HS-27A (cell line): ENCODE results near the gene KLHL17.
A peak's percentile ranks its signal among the peaks of the same experiment; 100 is the strongest.

Experiments used
- DNase-seq: peaks from one replicate; pipeline ENCODE4 v3.0.0-alpha.2; 2012; ENCODE audit warnings: low read depth, missing footprints

Gene KLHL17

DNA sequence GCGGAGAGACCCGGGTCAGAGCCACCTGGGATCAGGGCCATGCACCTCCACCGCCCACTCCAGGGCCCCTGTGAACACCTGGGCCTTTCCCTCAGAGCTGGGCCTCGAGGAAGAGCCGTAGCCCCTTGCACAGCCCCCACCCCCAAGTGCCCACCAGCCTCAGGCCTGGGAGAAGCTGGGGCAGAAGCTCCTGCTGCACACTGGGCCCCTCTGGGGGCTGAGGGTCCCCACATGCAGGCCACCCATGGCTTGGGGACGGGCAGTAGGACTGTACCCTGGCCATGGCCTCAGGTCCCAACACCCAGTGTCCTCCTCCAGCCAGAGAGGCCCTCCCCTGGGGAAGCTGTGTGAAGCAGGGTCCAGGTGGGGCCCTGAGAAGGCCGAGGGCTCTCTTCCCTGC is 7.8 kb upstream of the KLHL17 start:
- DNase-seq: no peak

DNA sequence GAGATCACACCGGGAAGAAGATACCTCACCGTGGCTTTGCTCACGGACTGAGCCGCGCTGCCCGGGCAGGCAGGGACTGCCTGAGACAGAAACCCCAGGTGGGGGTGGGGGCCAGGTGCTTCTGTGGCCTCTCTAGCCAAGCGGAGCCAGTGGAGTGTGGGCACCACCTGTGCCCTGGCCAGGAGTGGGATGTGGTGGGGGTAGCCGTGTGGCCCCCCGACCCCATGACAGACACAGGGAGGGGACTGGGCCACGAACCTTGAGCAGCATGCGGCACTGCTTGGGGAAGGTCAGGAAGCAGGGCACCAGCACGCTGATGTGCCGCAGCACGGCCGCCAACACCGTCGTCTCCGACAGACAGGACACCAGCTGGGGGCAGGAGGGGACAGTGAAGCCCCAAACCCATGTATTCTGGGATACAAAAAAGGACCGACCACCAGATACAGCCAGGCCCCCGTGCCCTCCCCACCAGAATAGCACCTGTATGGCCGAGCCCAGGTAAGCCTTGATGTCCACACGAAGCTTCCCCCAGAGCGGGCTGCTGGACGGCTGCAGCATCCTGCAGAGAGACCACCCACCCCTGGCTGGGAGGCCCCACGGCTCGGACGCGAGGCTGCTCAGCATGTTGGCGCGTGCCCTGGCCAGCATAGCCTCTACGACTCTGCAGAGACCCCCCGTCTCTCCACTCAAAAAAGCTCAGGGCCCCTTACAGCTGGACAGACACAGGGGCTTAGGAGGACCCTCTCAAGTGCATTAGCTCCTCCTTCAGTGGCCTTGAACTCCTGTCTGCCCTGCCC is 6.7 kb upstream of the KLHL17 start:
- no peak for DNase-seq

DNA sequence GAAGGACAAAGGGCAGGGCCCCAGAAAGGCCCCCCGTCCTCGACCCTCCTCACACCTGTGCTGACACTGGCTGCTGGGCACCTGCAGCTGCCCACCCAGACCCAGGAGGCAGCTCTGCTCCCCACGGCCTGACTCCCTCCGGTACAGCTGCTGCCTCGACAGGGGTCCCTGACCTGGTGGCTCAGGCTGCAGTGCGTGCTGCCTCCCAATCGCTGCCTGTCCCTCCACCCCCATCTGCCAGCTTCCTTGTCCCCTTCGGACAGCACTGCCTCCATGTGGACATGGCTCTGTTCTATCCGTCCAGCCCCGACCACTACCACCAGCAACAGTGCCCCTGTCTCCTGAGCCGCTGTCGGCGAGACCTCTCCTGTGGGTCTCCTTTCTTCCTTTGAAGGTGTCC is 5.5 kb upstream of the KLHL17 start:
- no peak for DNase-seq

DNA sequence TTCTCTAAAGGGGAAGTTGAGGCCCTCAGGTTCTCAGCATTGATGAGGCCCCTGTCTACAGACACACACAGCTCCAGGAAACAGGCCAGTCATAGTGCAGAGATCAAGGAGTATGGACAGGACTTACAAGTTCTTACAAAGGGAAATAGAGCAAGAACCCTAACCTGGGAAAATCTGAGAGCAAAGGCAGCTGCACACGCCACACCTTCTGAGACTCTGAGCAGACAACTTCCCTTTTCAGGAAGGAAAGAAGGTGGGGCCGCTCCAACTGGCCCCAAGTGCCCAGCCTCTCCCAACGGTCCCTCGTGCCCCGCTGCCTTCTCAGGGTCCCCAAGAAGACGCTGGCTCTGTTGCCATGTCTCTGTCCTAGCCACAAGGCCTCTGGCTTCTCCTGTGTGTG is 4.9 kb upstream of the KLHL17 start:
- no peak for DNase-seq

DNA sequence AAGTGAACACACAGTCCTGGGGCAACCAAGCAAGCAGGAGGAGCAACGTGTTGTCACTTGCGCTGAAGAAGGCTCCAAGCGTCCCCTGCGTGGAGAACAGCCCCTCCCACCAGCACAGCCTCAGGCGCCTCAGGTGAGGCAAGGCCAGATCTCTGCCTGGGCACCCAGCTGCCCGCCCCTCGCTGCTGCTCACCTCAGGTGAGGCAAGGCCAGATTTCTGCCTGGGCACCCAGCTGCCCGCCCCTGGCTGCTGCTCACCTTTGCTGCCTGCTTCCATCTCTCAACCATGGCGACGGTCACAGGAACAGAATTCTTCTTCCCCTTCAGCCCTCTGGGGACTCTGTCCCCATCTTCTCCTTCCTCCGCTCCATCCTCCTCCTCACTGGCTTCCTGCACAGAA is 3.7 kb upstream of the KLHL17 start:
- no peak for DNase-seq

DNA sequence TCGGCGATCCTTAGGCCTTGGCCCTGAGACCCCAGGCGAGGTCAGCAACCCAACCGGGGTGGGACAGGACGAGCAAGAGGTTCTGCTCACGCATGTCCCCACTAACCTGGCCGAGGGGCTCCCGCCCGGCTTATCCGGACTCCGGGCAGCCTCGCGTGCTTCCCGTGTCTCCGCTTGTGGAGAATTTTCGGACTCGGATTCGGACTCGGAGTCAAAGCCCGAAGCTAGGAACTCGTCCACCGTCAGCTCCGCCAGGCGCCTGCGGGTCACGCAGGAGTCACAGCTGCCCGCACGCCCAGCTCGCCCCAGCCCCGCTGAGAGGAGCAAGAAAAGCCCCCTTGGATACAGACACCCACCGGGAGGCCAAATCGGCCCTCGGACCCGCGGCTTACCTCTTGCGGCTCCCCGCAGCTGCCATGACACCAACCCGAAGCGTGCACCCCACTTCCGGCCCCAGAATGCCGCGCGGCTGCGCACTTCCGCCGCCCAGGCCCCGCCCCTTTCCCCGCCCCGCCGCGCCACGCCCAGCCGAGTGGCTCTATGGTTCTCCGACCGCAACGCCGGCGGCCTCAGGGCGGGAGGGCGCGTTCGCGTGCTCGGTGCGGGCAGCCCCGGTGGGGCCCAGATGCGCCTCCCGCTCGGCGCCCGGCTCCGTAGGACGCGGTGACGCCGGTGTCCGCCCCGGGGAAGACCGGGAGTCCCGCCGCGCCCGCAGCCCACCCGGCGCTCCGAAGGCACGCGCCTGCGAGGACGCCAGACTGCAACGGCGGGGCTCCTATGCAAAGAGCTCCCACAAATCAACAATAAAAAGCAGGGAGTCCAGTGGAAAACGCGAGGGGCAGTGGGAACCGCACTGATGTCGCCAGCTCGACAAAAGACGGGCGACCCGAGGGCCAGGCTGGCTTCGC is 1.3 kb upstream of the KLHL17 start, which contains the start of gene NOC2L:
TSS of gene NOC2L (minus strand) at position 434 of the 908 bp plus-strand sequence. CDS start at position 418, 16 bp downstream.
- peak; percentile 57 for DNase-seq

DNA sequence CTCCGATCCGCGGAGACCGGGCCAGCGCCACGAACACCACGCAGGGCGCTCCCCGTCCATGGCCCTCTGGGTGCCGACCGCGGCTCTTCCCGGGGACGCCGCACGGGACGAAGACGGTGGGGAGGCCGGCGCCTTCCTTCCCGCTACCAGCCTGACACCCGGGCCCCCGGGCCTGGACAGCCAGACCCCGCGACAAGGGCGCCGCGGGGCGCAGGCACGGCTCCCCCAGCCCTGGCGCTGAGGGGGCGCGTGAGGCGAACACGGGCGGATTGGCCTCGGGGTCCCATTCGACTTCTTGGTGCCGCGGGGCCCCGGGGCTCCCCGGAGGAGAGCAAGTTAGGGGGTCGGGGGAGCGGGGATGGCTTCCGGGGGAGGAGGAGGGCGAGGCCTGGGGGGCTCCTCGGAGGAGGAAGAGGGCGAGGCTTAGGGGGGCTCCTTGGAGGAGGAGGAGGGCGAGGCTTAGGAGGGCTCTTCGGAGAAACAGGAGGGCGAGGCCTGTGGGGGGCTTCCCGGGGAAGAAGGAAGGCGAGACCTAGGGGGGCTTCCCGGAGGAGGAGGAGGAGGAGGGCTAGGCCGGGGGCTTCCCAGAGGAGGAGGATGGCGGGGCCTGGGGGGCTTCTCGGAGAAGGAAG is 537 bp upstream of the KLHL17 start:
- DNase-seq: no peak

DNA sequence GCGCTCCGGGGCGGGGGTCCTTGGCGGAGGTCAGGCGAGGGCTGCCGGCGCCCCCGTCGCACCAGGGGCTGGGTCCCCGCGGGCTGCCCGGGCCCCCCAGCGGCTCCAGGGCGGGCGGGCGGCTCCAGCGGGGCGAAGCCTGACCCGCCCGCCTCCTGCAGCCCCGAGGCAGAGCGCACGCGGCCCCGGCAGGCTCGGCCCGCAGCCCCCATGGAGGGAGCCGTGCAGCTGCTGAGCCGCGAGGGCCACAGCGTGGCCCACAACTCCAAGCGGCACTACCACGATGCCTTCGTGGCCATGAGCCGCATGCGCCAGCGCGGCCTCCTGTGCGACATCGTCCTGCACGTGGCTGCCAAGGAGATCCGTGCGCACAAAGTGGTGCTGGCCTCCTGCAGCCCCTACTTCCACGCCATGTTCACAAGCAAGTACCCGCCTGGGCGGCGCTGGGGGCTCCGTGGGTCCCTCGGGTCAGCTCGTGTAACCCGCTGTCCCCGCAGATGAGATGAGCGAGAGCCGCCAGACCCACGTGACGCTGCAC is 817 bp downstream of the KLHL17 start:
- no peak for DNase-seq

DNA sequence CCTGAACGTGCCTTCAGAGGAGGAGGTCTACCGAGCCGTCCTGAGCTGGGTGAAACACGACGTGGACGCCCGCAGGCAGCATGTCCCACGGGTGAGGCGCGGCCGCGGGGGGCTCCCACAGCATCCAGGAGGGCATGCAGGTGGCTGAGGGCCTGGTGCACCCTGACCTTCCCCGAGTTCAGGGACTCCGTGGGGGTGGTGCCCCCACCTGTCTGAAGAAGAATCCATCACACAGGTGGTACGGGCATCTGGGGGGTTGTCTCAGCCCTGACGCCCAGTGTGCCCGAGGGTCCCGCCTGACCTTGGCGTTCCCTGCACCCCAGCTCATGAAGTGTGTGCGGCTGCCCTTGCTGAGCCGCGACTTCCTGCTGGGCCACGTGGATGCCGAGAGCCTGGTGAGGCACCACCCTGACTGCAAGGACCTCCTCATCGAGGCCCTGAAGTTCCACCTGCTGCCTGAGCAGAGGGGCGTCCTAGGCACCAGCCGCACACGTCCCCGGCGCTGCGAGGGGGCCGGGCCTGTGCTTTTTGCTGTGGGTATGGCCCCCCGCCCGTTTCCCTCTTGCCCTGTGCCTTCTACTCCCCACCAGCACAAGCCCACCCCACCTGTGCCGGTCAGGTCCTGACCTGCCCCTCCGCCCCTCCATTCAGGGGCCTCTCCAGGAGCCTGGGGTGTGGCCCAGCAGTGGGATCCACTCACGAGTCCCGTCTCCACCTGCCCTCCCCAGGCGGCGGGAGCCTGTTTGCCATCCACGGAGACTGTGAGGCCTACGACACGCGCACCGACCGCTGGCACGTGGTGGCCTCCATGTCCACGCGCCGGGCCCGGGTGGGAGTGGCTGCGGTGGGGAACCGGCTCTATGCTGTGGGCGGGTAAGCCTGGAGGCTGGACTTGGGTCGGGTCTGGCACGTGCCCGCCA is 2.3 kb downstream of the KLHL17 start:
- no peak for DNase-seq

DNA sequence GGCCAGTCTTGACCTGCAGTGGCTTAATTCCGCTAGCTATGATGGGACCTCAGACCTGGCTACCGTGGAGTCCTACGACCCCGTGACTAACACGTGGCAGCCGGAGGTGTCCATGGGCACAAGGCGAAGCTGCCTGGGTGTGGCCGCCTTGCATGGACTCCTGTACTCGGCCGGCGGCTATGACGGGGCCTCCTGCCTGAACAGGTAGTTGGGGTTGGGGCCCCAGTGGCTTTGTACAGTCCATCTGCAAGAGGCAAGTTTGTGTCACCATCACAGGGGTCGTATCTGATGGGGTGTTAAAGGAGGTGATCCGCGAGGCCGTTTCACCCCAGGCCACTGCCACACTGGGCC is 2.9 kb downstream of the KLHL17 start:
- no peak for DNase-seq

DNA sequence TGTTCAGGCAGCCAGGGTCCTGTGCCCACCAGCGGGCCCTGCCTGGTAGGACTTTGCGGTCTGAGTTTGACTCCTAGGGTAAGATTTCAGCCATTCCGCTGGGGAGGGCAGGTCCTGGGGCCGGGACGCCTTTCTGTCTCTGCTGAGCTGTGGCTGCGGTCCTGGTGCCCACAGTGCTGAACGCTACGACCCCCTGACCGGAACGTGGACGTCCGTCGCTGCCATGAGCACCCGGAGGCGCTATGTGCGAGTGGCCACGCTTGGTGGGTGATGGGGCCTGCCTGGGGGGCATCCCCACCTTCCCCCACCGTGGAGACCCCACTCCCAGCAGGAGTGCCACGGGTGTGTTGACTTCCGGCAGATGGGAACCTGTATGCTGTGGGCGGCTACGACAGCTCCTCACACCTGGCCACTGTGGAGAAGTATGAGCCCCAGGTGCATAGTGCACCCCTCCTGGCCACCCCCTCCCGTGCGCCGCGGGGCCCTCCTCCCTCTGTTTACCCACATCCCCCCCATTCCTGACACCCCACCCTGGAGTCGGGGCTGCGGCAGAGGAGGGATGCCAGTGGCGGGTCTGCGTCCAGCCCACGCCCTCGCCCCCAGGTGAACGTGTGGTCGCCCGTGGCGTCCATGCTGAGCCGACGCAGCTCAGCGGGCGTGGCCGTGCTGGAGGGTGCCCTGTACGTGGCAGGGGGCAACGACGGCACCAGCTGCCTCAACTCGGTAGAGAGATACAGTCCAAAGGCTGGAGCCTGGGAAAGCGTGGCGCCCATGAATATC is 3.6 kb downstream of the KLHL17 start:
- no peak for DNase-seq

DNA sequence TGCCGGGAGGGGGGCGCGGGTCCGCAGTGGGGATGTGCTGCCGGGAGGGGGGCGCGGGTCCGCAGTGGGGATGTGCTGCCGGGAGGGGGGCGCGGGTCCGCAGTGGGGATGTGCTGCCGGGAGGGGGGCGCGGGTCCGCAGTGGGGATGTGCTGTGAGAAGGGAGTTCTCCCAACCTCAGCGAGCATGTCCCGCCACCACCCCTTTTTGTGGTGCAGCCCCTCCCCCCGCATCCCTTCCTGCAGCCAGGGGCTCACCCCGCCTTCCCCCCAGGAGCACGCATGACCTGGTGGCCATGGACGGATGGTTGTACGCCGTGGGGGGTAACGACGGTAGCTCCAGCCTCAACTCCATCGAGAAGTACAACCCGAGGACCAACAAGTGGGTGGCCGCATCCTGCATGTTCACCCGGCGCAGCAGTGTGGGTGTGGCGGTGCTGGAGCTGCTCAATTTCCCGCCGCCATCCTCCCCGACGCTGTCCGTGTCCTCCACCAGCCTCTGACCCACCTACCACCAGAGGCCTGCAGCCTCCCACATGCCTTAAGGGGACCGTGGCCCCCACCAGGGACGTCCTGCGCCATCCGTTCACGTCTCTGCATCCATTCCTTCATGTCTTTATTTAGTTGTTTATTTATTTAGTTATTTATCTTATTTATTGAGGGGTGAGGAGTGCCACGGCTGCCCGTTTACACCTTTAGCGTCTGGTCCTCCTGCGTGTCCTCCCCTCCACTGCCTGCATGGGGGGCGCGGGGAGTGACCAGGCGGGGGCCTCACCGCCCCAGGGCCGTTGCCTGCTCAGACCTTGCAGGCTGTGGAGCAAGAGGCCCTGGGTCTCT is 4.5 kb downstream of the KLHL17 start:
- DNase-seq: no peak

DNA sequence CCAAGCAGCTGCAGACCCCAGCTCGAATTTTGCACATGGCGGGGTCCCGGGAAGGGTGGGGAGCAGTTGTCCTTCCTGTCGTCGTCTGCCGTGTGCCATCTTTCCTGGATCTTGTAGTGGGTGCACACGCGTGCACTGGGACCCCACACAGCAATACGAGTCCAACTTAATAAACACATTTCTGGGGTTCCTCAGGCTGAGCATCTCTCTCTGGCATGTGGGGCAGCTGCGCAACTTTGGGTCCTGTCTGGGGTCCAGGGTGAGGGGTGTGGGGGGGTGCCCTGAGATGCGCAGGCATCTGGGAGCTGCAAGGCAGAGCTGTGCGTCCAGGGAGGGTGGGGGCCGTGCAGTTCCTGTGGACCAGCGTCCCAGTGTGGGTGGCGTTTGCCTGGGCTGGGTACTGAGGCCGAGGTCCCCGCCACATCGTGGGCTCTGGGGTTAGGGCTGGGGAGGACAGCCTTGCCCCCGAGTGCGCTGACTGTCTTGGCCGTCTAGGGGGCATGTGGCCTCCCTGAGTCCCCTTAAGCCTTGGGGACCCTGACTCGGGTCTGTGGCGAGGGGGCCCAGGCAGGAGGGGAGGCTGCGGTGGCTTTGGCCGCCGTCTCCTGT is 5.2 kb downstream of the KLHL17 start:
- no peak for DNase-seq

DNA sequence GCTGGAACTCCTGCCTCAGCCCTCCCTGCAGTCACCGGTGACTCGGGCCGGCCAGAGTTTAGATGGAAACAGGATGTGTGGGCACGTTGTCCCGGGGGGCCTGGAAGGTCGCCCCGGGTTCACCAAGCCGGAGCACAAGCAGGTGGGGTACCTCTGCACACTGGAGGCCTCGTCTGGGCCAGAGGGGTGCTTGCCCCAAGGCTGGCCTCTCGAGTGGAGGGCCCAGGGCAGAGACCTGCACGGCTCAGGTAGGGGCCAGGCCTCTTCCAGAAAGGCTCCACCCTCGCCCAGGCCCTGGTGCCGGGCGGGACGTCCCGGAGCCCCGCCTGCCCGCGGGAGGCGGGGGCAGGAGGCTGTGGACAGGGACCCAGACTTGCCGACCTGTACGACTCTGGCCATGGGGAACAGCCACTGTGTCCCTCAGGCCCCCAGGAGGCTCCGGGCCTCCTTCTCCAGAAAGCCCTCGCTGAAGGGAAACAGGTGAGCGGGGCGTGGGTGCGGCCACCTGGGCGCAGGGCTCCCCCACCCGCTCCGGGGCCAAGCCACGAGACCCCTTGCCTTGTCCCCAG is 5.8 kb downstream of the KLHL17 start, which contains the start of gene PLEKHN1:
TSS of gene PLEKHN1 (plus strand) at position 348 of the 569 bp plus-strand sequence. CDS start at position 398, 50 bp downstream.
- no peak for DNase-seq

DNA sequence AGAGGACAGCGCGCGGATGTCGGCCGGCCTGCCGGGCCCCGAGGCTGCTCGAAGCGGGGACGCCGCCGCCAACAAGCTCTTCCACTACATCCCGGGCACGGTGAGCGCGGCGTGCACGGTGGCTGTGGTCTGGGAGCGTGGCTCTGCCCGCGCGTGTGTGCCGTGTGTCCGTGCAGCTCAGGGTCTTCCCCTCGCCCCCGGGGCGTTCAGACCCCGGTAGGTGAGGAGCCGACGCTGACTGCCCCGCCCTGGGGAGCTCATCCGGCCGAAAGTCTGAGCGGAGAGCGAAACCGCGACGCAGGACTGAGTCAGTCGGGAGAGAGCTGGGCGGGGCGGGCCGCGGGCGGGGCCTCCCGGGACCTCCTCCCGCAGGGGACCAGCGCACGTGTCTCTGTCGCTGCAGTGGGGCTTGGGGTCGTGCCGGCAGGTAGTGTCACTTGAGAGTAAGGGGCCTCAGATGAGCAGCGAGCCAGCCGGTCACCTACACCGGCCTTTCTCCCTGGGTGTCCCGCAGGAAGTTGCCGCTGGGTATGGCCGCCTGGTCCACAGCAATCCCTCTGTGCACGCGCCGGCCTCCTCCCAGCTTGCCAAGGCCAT is 6.4 kb downstream of the KLHL17 start:
- DNase-seq: no peak

DNA sequence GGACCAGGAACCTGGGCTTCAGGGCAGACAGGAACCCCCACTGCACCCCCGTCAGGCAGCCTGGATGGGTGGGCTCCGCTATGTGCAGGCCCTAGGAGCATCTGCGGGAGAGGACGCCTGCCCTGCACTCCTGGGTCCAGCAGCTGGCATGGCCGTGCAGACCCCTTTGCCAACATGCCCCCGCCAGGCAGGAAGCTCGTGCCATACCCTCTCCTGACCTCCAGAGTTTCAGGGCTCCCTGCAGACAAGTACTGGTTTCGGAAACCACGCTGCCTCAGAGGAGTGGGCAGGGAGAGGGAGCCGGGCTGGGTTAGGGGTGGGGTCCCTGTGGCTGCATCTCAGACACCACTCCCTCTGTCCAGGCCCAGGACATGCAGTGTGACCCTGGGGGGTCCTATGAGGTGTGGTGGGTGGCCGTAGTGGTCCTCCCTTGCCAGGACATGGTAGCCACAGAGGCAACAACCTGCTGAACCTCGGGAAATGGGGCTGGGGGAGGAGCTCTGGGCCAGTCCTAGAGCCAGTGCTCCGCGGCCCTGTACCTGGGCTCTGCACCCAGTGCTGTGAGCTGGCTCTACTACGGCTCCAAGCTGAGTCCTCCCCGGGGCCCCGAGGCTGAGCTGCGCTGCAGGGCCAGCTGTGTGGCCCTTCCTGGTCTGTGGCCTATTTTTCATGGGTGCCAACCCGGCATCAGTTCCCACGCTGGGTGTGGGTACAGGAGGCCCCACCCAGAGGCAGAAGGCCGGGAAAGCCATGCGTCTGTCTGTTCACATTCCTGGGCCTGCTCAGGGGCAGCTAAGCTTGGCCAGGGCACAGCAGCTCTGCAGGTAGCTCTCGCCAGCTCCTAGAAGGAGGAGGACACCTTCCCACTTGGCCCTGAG is 7.3 kb downstream of the KLHL17 start:
- no peak for DNase-seq

DNA sequence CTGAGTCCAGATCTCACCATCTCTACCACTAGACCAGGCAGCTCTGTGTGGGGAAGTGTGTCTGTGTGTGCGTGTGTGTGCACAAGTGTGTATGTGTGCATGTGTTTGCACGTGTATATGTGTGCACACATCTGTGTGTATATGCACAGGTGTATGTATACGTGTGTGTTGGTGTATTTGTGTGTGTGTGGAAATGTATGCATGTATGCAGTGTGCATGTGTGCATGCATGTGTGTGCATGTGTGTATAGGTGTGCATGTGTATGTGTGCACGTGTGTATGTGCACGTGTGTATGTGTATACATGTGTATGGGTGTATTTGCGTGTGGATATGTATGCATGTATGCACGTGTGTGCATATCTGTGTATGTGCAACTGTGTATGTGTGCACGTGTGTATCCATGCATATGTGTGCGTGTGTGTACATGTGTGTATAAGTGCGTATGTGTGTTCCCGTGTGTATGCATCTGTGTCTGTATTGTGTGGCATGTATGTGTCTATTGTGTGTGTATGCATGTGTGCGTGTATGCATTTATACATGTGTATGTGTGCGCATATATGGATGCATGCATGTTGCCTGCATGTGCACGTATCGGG is 9.0 kb downstream of the KLHL17 start:
- no peak for DNase-seq
